ENCODE measurements around the gene EMP2.
"Not testable (repeated sequence)": the region's sequence is repeated elsewhere in the genome, so short reads cannot be mapped to it uniquely, and the experiment has no call there.

The EMP2 gene

DNA sequence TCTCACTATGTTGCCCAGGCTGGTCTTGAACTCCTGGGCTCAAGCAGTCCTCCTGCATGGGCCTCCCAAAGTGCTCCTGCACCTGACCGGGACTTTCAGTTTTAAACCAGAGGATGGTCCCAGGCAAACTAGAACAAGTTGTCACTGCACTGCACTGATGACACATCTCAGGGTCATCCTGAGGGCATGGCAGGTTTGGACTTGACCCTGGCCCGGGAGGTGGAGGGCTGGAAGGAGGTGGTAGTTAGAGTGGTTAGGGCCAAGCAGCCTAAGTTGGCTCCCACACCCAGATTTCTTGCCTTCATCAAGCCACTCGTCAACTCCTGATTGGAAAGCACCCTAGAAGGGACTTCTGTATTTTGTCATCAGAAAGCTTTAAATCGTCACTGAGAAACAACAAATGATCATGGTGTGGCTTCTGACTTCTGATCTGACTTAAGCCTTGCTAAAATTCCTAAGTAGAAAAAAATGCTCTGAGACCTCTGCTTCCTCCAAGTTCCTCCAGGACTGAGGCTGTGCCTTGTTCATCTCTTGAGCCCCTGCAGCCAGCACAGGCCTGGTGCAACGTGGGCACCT lies 43.5 kb downstream of the EMP2 start:
- TF ChIP-seq, protein P1, sequence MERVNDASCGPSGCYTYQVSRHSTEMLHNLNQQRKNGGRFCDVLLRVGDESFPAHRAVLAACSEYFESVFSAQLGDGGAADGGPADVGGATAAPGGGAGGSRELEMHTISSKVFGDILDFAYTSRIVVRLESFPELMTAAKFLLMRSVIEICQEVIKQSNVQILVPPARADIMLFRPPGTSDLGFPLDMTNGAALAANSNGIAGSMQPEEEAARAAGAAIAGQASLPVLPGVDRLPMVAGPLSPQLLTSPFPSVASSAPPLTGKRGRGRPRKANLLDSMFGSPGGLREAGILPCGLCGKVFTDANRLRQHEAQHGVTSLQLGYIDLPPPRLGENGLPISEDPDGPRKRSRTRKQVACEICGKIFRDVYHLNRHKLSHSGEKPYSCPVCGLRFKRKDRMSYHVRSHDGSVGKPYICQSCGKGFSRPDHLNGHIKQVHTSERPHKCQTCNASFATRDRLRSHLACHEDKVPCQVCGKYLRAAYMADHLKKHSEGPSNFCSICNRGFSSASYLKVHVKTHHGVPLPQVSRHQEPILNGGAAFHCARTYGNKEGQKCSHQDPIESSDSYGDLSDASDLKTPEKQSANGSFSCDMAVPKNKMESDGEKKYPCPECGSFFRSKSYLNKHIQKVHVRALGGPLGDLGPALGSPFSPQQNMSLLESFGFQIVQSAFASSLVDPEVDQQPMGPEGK (CRISPR knock-in tag; IDR thresholded peaks at IDR 0.05; ENCODE audit: borderline replicate concordance): no peak
- TF ChIP-seq TOX (CRISPR knock-in tag; IDR thresholded peaks at IDR 0.05; ENCODE audit: borderline replicate concordance) (no peak), ZFP3 (CRISPR knock-in tag; IDR thresholded peaks at IDR 0.05) (no peak), PPARA (CRISPR knock-in tag; IDR thresholded peaks at IDR 0.05; ENCODE audit: borderline replicate concordance) (no peak), SNAI2 (CRISPR knock-in tag; IDR thresholded peaks at IDR 0.05) (no peak), ISL1 (CRISPR knock-in tag; IDR thresholded peaks at IDR 0.05) (no peak), GLIS3 (CRISPR knock-in tag; IDR thresholded peaks at IDR 0.05) (no peak), CSDC2 (CRISPR knock-in tag; IDR thresholded peaks at IDR 0.05) (no peak), ZNF565 (CRISPR knock-in tag; conservative IDR thresholded peaks at IDR 0.05; ENCODE audit: low read depth) (no peak), ZNF8 (CRISPR knock-in tag; IDR thresholded peaks at IDR 0.05) (no peak), ZFP30 (CRISPR knock-in tag; IDR thresholded peaks at IDR 0.05) (no peak), ESRRG (CRISPR knock-in tag; IDR thresholded peaks at IDR 0.05) (no peak), BACH2 (CRISPR knock-in tag; IDR thresholded peaks at IDR 0.05; ENCODE audit: borderline replicate concordance) (no peak), RARB (CRISPR knock-in tag; IDR thresholded peaks at IDR 0.05) (no peak)
- TF ChIP-seq, protein P2, sequence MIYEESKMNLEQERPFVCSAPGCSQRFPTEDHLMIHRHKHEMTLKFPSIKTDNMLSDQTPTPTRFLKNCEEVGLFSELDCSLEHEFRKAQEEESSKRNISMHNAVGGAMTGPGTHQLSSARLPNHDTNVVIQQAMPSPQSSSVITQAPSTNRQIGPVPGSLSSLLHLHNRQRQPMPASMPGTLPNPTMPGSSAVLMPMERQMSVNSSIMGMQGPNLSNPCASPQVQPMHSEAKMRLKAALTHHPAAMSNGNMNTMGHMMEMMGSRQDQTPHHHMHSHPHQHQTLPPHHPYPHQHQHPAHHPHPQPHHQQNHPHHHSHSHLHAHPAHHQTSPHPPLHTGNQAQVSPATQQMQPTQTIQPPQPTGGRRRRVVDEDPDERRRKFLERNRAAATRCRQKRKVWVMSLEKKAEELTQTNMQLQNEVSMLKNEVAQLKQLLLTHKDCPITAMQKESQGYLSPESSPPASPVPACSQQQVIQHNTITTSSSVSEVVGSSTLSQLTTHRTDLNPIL (CRISPR knock-in tag; IDR thresholded peaks at IDR 0.05; ENCODE audit: low read depth): no peak
- TF ChIP-seq, protein P3, sequence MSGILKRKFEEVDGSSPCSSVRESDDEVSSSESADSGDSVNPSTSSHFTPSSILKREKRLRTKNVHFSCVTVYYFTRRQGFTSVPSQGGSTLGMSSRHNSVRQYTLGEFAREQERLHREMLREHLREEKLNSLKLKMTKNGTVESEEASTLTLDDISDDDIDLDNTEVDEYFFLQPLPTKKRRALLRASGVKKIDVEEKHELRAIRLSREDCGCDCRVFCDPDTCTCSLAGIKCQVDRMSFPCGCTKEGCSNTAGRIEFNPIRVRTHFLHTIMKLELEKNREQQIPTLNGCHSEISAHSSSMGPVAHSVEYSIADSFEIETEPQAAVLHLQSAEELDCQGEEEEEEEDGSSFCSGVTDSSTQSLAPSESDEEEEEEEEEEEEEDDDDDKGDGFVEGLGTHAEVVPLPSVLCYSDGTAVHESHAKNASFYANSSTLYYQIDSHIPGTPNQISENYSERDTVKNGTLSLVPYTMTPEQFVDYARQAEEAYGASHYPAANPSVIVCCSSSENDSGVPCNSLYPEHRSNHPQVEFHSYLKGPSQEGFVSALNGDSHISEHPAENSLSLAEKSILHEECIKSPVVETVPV (CRISPR knock-in tag; IDR thresholded peaks at IDR 0.05): no peak
- TF ChIP-seq, protein P4, sequence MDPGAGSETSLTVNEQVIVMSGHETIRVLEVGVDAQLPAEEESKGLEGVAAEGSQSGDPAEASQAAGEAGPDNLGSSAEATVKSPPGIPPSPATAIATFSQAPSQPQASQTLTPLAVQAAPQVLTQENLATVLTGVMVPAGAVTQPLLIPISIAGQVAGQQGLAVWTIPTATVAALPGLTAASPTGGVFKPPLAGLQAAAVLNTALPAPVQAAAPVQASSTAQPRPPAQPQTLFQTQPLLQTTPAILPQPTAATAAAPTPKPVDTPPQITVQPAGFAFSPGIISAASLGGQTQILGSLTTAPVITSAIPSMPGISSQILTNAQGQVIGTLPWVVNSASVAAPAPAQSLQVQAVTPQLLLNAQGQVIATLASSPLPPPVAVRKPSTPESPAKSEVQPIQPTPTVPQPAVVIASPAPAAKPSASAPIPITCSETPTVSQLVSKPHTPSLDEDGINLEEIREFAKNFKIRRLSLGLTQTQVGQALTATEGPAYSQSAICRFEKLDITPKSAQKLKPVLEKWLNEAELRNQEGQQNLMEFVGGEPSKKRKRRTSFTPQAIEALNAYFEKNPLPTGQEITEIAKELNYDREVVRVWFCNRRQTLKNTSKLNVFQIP (CRISPR knock-in tag; IDR thresholded peaks at IDR 0.05; ENCODE audit: borderline replicate concordance, low read depth): no peak
- no peak for ATAC-seq

DNA sequence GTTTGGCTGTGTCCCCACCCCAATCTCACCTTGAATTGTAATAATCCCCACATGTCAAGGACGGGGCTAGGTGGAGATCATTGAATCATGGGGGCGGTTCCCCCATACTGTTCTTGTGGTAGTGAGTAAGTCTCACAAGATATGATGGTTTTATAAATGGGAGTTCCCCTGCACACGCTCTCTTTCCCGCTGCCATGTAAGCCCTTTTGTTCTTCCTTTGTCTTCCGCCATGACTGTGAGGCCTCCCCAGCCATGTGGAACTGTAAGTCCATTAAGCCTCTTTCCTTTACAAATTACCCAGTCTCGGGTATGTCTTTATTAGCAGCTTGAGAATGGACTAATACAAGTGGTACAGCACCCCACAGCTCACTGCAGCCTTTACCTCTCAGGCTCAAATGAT lies 44.1 kb downstream of the EMP2 start:
- ATAC-seq: not testable (repeated sequence)

DNA sequence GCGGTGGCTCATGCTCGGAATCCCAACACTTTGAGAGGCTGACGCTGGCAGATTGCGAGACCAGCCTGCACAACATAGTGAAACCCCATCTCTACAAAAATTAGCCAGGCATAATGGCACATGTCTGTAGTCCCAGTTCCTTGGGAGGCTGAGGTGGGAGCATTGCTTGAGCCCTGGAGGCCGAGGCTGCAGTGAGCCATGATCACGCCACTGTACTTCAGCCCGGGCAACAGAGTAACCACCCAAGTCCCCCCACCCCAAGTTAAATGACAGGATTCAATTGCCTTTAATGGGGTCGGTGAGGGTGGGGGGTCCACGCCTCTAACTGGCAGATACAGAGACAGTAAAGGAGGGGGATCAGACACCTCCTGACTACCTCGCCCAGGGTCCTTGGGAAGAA lies 44.9 kb downstream of the EMP2 start:
- ATAC-seq: no peak

DNA sequence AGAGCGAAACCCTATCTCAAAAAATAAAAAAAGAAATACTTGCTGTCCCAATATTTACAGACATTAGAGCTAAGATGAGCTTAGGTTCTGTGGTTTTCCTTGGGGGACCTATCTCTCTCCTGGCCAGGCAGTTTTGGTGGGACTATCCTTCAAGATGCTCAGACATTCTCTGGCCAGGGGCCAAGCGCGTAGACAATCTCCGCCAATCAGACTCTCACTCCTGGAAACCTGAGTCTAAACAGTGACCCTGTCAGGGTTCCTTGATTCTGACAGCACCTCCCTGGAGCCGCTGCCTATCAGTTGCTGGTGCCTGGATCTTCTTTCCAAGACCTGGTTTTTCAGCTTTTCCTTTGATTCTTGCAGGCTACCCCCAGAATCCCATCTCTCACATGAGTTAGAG lies 45.6 kb downstream of the EMP2 start:
- TF ChIP-seq ZFP3 (CRISPR knock-in tag; IDR thresholded peaks at IDR 0.05) (no peak), CSDC2 (CRISPR knock-in tag; IDR thresholded peaks at IDR 0.05) (no peak), RARB (CRISPR knock-in tag; IDR thresholded peaks at IDR 0.05) (no peak), GLIS3 (CRISPR knock-in tag; IDR thresholded peaks at IDR 0.05) (no peak), ZNF565 (CRISPR knock-in tag; conservative IDR thresholded peaks at IDR 0.05; ENCODE audit: low read depth) (no peak), ZNF70 (CRISPR knock-in tag; IDR thresholded peaks at IDR 0.05) (no peak)
- ATAC-seq: no peak

More for the DNA sequence above, 44.9 kb downstream of the EMP2 start:
- TF ChIP-seq, protein P1 (CRISPR knock-in tag; IDR thresholded peaks at IDR 0.05; ENCODE audit: borderline replicate concordance): no peak
- TF ChIP-seq ISL1 (CRISPR knock-in tag; IDR thresholded peaks at IDR 0.05): no peak
- no peak for TF ChIP-seq SNAI2 (CRISPR knock-in tag; IDR thresholded peaks at IDR 0.05)
- TF ChIP-seq ZNF70 (CRISPR knock-in tag; IDR thresholded peaks at IDR 0.05): no peak
- no peak for TF ChIP-seq ZNF565 (CRISPR knock-in tag; conservative IDR thresholded peaks at IDR 0.05; ENCODE audit: low read depth)

DNA sequence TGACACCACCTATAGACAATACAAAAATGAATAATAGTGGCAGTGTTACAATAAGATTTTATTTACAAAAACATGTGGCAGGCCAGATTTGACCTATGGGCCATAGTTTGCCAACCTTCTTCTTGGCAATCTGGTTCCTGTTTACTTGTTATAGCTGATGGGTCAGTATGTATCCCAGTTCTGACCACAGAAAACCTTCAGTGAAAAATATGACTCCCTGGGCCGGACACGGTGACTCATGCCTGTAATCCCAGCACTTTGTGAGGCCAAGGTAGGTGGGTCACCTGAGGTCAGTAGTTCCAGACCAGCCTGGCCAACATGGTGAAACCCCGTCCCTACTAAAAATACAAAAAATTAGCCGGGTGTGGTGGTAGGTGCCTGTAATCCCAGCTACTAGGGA lies 46.8 kb downstream of the EMP2 start:
- ATAC-seq: peak; percentile 68

Measured in SK-N-SH treated with all-trans-retinoic acid at 6 μM for 48 hours (cell line).